HAP-1 (cell line): ENCODE data around the gene POU5F1.
A peak's percentile ranks its signal among the peaks of the same experiment; 100 is the strongest.

ENCODE experiments used
- DNase-seq, 2 experiments: peaks; one replicate each; pipeline ENCODE4 v3.0.0-alpha.2; 2016 to 2020; ENCODE audit warnings: low spot score in 2 of 2
- H3K27me3 ChIP-seq: fragments of 250-450 bp; sonication (Bioruptor Pico); 2 replicates; pipeline ENCODE4 v1.5.1; 2020; ENCODE audit warnings: low read depth, mild to moderate bottlenecking, moderate library complexity
- H3K36me3 ChIP-seq: fragments of 250-450 bp; sonication (Bioruptor Pico); replicated peaks from 2 replicates; pipeline ENCODE4 v1.5.1; 2020; ENCODE audit warnings: mild to moderate bottlenecking
- H3K4me1 ChIP-seq: fragments of 250-450 bp; sonication (Bioruptor Pico); 2 replicates; pipeline ENCODE4 v1.5.1; 2020; ENCODE audit warnings: mild to moderate bottlenecking
- H3K4me3 ChIP-seq: fragments of 250-450 bp; sonication (Bioruptor Pico); 2 replicates; pipeline ENCODE4 v1.5.1; 2020; ENCODE audit warnings: mild to moderate bottlenecking, moderate library complexity
- H3K9me3 ChIP-seq: fragments of 250-450 bp; sonication (Bioruptor Pico); 2 replicates; pipeline ENCODE4 v1.5.1; 2020; ENCODE audit warnings: mild to moderate bottlenecking, moderate library complexity
- in situ Hi-C: fragments of 300-500 bp; cut with MboI; formaldehyde crosslinking; loops from 3 replicates; pipeline ENCODE4 v1.14.3; 2020; ENCODE audit warnings: low sequenced_read_pairs, inconsistent platforms, mixed read lengths

POU5F1 gene

DNA sequence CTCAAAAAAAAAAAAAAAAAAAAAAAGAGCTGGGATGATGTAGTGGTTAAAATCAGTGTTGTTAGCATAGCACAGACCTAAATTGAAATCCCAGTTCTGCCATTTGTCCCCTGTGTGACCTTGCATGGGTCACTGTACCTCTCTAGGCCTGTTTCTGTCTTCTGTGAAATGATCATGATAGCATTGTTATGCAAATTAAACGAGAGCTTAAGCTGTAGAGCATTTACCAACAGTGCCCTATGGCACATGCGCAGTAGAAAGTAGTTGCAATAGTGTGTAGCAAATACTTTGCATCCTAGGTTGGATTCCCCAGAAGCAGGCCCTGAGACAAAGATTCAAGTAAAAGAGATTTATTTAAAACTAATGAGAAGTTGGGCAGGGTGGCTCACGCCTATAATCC lies 38.9 kb downstream of the POU5F1 start:
- in situ Hi-C loops, result no loop called here
- Histone ChIP-seq H3K27me3 (no peaks in the 10 kb centered on the region), H3K4me1 (peaks cover 8% of the 10 kb centered on the region), H3K4me3 (no peak overlapping the region), H3K36me3 (no peaks in the 10 kb centered on the region), H3K9me3 (no peaks in the 10 kb centered on the region)
- peak; percentile 78 to 94 for DNase-seq

DNA sequence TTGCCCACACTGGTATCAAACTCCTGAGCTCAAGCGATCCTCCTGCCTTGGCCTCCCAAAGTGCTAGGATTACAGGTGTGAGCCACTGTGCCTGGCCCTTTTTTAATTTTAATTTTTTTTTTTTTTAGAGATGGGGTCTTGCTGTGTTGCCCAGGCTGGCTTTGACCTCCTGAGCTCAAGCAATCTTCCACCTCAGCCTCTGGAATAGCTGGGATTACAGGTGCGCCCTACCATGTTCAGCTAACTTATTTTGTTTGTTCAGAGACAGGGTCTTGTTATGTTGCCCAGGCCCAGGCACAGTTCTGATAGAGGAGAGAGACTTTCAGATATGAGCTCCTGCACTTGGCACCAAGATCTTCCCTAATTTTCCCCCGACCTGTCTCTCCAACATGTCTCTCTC lies 39.7 kb downstream of the POU5F1 start:
- Histone ChIP-seq H3K9me3 (no peaks in the 10 kb centered on the region), H3K4me3 (no peak overlapping the region), H3K36me3 (no peaks in the 10 kb centered on the region), H3K27me3 (no peaks in the 10 kb centered on the region), H3K4me1 (peaks cover 8% of the 10 kb centered on the region)
- DNase-seq, result no peak
- in situ Hi-C loops, result no loop called here

DNA sequence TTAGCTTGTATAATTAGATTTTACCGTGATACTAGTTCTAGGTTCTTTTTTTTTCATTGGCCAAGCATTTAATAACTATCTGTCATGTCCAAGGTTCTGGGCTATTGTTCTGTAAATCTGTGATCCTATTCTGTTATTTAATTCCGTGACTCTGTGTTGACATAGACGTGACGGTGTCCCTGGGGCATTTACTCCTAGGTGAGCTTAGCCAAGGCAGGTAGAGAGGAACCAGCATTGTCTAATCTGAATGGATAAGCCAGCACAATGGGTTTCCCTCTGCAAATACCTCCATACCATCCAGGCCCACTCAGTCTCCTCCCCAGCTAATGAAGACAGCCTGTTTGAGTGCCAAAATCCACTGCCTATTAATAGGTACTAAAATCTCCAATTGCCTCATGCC lies 41.4 kb downstream of the POU5F1 start:
- H3K36me3 ChIP-seq, result no peaks in the 10 kb centered on the region
- no peaks in the 10 kb centered on the region for H3K27me3 ChIP-seq
- in situ Hi-C loops, result no loop called here
- H3K4me3 ChIP-seq, result no peak overlapping the region
- H3K9me3 ChIP-seq, result no peaks in the 10 kb centered on the region
- DNase-seq, result no peak
- H3K4me1 ChIP-seq, result peaks cover 8% of the 10 kb centered on the region

- in situ Hi-C loops, result no loop called here
These were observed 42.3 kb downstream of the POU5F1 start for GRCh38 chr6:31128093-31128676.

DNA sequence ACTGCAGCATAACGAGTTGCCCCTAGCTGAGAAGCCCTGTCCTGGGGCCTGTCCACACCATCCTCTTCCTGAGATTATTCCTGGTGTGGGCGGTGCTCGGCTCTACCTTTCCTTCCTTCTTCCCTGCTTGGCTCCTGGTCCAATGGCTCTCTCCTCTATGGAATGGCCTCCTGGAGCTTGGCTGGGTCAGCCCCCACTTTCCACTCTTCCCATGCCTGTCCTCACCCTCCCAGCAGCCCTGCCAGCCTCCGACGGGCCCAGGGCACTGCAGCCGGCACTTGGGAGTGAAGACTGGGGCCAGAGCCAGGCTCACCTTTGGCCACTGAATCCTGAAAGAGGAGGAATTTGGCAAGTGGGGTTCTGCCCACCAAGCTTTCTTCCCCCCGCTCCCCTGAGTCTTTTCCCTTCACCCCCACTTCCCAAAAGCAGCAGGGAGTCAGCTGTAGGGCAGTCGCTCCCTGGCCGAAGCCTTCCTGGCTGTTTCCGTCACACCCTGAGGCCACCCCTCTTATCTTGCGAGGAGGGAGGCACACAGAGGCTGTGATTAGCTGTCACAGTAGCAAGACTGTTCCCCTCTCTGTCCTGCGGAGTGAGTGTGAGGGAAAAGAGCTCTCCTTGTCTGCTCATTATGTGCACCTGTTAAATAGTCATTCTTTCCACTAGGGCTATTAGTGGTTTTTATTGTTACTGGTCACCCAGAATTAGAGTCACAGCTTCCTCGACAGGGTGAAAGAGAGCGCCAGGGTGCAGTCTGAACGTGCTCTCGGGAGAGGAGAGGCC lies 43.9 kb downstream of the POU5F1 start:
- Histone ChIP-seq H3K4me1 (peaks cover 1% of the 10 kb centered on the region), H3K4me3 (no peak overlapping the region), H3K9me3 (no peaks in the 10 kb centered on the region), H3K27me3 (no peaks in the 10 kb centered on the region), H3K36me3 (no peaks in the 10 kb centered on the region)
- no peak for DNase-seq
- in situ Hi-C loops, result no loop called here

More at GRCh38 chr6:31128093-31128676, 42.3 kb downstream of the POU5F1 start:
- Histone ChIP-seq H3K9me3 (no peaks in the 10 kb centered on the region), H3K27me3 (no peaks in the 10 kb centered on the region), H3K36me3 (no peaks in the 10 kb centered on the region), H3K4me1 (peaks cover 8% of the 10 kb centered on the region), H3K4me3 (no peak overlapping the region)
- DNase-seq, result peak; percentile 57 to 86

DNA sequence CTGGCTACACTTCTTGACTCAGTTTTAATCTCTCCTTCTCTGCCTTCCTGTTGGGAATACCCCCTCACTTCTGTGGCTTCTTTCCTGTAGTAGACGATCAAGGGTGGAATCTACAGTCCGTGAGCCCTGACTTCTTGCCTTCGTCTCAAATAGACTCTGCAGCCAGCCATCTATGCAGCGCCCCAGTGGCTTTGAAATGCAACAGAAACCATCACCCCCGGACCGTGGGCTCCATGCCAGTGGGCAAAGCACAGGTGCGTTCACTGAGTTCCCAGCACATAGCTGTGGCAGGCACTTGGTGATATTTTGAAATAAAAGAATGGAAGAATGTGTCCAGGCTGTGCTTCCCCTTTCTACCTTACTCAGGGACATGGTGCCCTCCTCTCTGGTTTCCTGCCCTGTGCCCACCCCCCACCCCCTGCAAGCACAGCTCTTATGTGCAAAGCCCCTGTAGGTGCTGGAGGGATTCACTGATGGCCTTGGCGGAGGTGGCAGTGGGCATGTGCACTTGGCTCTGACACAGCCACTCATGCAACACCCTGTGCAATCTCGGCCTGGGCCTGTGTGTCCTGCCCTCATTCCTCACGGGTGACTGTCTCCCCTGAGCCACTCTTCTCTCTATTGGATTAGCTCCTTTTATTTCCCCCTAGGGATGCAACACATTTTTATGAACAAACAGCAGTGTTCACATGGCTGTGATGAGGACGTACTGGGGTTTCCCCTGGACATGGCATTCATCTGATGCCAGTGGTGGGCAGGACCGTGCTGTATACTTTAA lies 44.7 kb downstream of the POU5F1 start:
- Histone ChIP-seq H3K36me3 (no peaks in the 10 kb centered on the region), H3K4me3 (no peak overlapping the region), H3K9me3 (no peaks in the 10 kb centered on the region), H3K27me3 (no peaks in the 10 kb centered on the region), H3K4me1 (no peaks in the 10 kb centered on the region; the same call in 1 of the 2 replicates)
- DNase-seq, result no peak
- in situ Hi-C loops, result no loop called here

DNA sequence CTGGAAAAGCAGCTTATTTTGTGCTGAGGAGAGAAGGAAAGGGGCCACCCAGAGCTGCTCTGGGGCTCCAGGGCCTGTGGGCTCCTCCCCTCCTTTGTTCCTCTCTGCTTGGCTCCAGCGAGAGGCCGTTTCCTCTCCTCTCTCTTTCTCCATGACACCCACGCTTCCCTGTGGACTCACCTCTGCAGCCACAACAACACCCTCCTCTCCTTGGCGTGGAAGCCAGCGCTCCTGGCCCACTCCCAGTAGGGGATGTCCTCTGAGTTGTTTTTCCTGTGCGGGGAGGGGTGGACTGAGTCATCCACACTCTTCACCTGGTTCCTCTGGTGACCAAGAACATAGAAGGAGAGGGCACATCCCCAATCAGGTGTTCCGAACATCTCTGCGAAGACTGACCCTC lies 45.3 kb downstream of the POU5F1 start:
- H3K27me3 ChIP-seq, result no peaks in the 10 kb centered on the region
- no peak overlapping the region for H3K4me3 ChIP-seq

GRCh38 chr6:31122791-31123706 lies 47.4 kb downstream of the POU5F1 start:
- H3K27me3 ChIP-seq, result no peaks in the 10 kb centered on the region
- no peaks in the 10 kb centered on the region for H3K36me3 ChIP-seq
- no peak overlapping the region for H3K4me3 ChIP-seq
- H3K4me1 ChIP-seq, result no peaks in the 10 kb centered on the region
- no peaks in the 10 kb centered on the region for H3K9me3 ChIP-seq
- DNase-seq, result no peak
- in situ Hi-C loops, result no loop called here

More for the DNA sequence above, 45.3 kb downstream of the POU5F1 start:
- no peak for DNase-seq
- Histone ChIP-seq H3K9me3 (no peaks in the 10 kb centered on the region), H3K36me3 (no peaks in the 10 kb centered on the region), H3K4me1 (no peaks in the 10 kb centered on the region; the same call in 1 of the 2 replicates)
- in situ Hi-C loops, result no loop called here

DNA sequence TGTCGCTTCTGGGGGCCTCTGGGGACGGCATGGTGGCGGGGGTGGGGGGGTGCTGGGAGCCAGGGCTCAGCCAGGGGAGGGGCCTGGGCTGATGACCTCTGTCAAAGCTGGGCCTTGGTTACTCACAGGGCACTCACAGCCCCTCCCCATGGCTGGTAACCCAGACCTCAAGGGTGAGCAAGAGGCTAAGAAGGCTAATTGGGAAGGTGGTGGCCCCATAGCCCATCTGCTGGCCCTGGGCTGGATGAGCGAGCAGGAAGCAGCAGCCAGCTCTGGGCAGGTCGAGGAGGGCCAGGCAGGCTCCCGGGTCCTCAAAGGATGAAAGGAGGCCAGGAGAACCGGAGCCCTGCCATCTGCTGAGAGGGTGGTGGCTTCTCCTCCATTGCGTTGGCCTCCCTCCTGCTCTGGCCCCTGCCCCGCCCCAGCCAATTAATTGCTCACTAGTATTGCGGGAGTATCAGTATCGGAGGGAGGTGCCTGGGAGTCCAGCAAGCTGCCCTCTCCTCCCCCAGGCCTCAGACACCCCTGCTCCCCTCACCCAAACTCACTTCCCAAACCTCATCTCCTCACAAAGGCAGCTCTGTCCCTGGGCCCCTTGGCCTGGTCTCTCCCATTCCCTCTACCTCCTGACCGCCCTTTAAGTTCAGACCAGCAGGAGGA lies 49.2 kb downstream of the POU5F1 start:
- no peaks in the 10 kb centered on the region for H3K4me1 ChIP-seq
- no peaks in the 10 kb centered on the region for H3K36me3 ChIP-seq
- no peaks in the 10 kb centered on the region for H3K9me3 ChIP-seq
- in situ Hi-C loops, result no loop called here
- no peak for DNase-seq
- H3K4me3 ChIP-seq, result no peak overlapping the region
- no peaks in the 10 kb centered on the region for H3K27me3 ChIP-seq

DNA sequence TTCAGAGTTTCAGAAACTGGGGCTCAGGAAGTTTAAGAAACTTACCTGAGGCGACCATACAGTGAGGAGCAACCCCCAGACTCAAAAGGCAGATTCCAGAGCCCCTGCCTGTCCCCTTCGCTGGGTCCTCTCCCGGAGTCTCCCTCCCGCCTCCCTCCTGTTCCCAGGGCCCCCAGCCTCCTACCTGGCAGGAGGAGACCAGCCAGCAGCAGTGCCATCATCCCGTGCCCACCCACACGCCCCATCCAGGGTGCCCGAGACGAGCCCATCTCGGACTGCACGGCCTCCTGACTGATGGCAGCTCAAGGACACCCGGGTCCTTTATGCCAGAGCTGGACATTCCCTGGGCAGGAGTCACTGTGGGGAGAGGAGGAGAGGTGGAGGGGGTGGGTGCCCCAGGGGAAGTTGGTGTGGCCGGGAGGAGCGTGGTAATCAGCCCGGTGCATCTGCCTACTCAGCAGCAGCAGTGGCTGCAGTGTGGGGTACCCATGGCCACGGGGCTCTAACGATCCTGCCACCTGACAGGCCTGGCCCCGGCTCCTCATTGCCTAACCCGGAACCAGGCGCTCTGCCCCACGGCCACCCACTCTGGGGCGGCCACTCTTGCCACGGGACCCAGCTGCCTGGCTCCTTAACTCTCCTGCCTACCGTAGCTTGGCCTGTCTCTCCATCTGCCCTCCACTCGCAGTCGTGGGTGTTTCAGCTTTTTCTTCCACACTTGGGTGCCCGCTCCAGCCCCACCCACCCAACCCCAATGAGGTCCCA lies 50.1 kb downstream of the POU5F1 start, which contains the start of gene CDSN:
Gene CDSN, minus strand, starts transcription at position 296 of the 765 bp plus-strand sequence. Its CDS starts 27 bp downstream, at position 269.
- in situ Hi-C loops, result no loop called here
- Histone ChIP-seq H3K4me1 (no peaks in the 10 kb centered on the region), H3K36me3 (no peaks in the 10 kb centered on the region), H3K4me3 (no peak within 1 kb of the TSS), H3K27me3 (no peaks in the 10 kb centered on the region), H3K9me3 (no peaks in the 10 kb centered on the region)
- no peak for DNase-seq

DNA sequence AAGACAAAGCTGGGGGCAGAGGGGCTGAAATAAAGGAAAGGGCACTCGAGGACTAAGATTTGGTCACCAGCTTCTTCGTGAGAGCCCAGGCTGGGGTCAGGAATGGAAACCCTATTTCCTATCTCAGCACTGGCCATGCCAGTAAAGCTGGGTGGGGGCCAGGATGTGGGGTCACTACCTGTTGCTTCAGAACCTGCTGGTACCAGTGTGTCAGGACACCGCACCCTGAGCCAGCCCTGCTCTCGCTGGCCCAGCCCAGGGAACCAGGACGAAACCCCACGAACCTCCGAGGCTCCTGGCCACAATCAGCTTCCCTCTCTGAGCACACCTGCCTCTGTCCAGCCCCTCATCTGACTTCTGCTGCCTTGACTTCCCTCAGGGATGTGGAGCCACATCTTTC lies 52.3 kb downstream of the POU5F1 start:
- no peak for DNase-seq
- Histone ChIP-seq H3K4me3 (no peak overlapping the region), H3K27me3 (no peaks in the 10 kb centered on the region), H3K9me3 (no peaks in the 10 kb centered on the region), H3K4me1 (no peaks in the 10 kb centered on the region), H3K36me3 (no peaks in the 10 kb centered on the region)
- in situ Hi-C loops, result no loop called here

DNA sequence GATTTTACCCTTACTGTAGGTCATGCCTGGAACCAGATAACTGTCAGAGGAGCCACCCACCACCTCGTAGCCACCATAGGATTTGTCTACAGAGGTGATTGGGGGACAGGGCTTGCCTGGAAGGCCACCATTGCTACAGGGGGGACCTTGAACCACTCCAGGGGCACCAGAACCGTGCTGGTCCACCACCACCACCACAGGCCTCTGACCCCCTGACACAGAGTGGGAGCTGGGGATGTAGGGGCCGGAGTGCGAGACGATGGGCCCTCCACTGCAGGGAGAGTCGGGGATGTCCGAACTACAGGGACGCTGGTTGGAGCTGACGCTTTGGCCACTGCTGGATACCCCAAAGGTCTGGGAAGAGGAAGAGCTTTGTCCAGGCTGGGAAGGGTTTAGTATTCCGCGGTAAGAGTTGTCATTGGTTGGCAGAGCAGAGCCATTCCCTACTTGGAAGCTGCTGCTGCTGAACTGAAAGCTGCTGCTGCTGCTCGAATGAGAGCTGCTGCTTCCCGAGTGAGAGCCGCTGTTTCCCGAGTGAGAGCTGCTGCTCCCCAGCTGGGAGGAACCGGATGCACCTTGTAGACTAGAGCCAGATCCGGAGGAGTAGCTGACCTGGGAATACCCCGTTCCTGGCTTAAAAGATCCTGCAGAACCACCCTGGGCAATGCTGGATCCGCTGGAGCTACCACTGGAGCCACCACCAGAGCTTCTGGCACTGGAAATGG lies 53.7 kb downstream of the POU5F1 start:
- Histone ChIP-seq H3K4me3 (no peak overlapping the region), H3K9me3 (no peaks in the 10 kb centered on the region), H3K27me3 (no peaks in the 10 kb centered on the region), H3K4me1 (no peaks in the 10 kb centered on the region), H3K36me3 (no peaks in the 10 kb centered on the region)
- in situ Hi-C loops, result no loop called here
- DNase-seq, result no peak
